HepG2 (cell line): ENCODE results near the gene PTGR2. TPM values are rescaled to one million over a fixed set of nuclear protein-coding genes. Genes with fewer than 3 reads are reported as not detected.

ENCODE experiments used
- ARID4A ChIP-seq: sonication (generic); formaldehyde crosslinking; IDR thresholded peaks from 2 replicates; pipeline ENCODE4 v1.5.0; 2020; ENCODE audit warnings: mild to moderate bottlenecking, missing genetic modification reagents, borderline replicate concordance
- EP300 ChIP-seq, 3 experiments: sonication (generic) in 1 of 3; formaldehyde crosslinking in 1 of 3; IDR thresholded peaks; 2 replicates each; pipeline versions ENCODE4 v1.5.1 to v1.6.1; 2011 to 2020; ENCODE audit warnings: low read depth in 2 of 3, low read length in 2 of 3, borderline replicate concordance in 1 of 3, improper control_type of control experiment in 1 of 3, mild to moderate bottlenecking in 1 of 3, missing genetic modification reagents in 1 of 3, moderate library complexity in 1 of 3
- KDM1A ChIP-seq: IDR thresholded peaks from 2 replicates; pipeline ENCODE4 v1.6.1; 2016; ENCODE audit warnings: missing compliant biosample characterization
- MEIS2 ChIP-seq: sonication (generic); formaldehyde crosslinking; IDR thresholded peaks from 2 replicates; pipeline ENCODE4 v1.9.0; 2021; ENCODE audit warnings: mild to moderate bottlenecking, missing genetic modification reagents
- PCBP1 ChIP-seq: fragments of 200-400 bp; formaldehyde crosslinking; IDR thresholded peaks from 2 replicates; pipeline ENCODE4 v1.6.1; 2017; ENCODE audit warnings: mild to moderate bottlenecking, low read depth, low read length, borderline replicate concordance
- PRDM15 ChIP-seq: sonication (generic); formaldehyde crosslinking; IDR thresholded peaks from 2 replicates; pipeline ENCODE4 v1.4.0; 2020; ENCODE audit warnings: missing genetic modification reagents
- RARG ChIP-seq: sonication (generic); formaldehyde crosslinking; IDR thresholded peaks from 2 replicates; pipeline ENCODE4 v1.4.0; 2020; ENCODE audit warnings: low read depth, mild to moderate bottlenecking, missing genetic modification reagents
- SNAPC2 ChIP-seq: sonication (generic); formaldehyde crosslinking; IDR thresholded peaks from 2 replicates; pipeline ENCODE4 v1.8.1; 2022; ENCODE audit warnings: mild to moderate bottlenecking, missing genetic modification reagents
- ZBTB7B ChIP-seq: sonication (generic); formaldehyde crosslinking; IDR thresholded peaks from 2 replicates; pipeline ENCODE4 v1.4.0; 2020; ENCODE audit warnings: missing genetic modification reagents
- ZNF101 ChIP-seq: sonication (generic); formaldehyde crosslinking; IDR thresholded peaks from 2 replicates; pipeline ENCODE4 v1.4.0; 2020; ENCODE audit warnings: mild to moderate bottlenecking, low read depth, missing genetic modification reagents, borderline replicate concordance
- ZNF230 ChIP-seq: sonication (generic); formaldehyde crosslinking; IDR thresholded peaks from 2 replicates; pipeline ENCODE4 v1.4.0; 2020; ENCODE audit warnings: mild to moderate bottlenecking, missing genetic modification reagents
- ZNF724P ChIP-seq: sonication (generic); formaldehyde crosslinking; IDR thresholded peaks from 2 replicates; pipeline ENCODE4 v1.8.0; 2022; ENCODE audit warnings: missing genetic modification reagents, borderline replicate concordance
- polyA plus RNA-seq, 8 experiments: library from polyadenylated mRNA; depleted of rRNA in 3 of 8; stranded (reverse) in 7 of 8; unstranded in 1 of 8; fragments of >200 nt; fragmentation: Illumina TruSeq in 4 of 8; extraction: Trizol in 4 of 8; gene quantifications; 2 replicates each; pipeline versions ENCODE4 v1.2.1 to v1.2.3, GENCODE V29; 2011 to 2016; ENCODE audit warnings: low read depth in 4 of 8, missing spikeins in 1 of 8, mixed read lengths in 1 of 8; ENCODE audit not compliant: insufficient read depth in 1 of 8
- total RNA-seq, 5 experiments: library from RNA; depleted of rRNA; stranded (reverse); fragments of >200 nt; fragmentation: Illumina TruSeq; extraction: Trizol; gene quantifications; 2 replicates each; pipeline ENCODE4 v1.2.3, GENCODE V29; 2016; ENCODE audit warnings: low read depth in 1 of 5
- TF ChIP-seq, protein P1 (sequence below): IDR thresholded peaks from 2 replicates; pipeline ENCODE4 v1.6.1; 2016; ENCODE audit warnings: low read depth, missing genetic modification reagents, missing compliant biosample characterization

PTGR2 gene
- total and polyA plus RNA-seq, 2 of the 13 experiments (the other 11 are each of a cell fraction or from before 2014, with no cell fraction given) = 3.0 to 4.3 TPM

- 0 out of 2 replicates have a peak, but pooled peaks have one; percentile 70 for TF ChIP-seq ZNF101 (CRISPR knock-in tag)
- no peak for TF ChIP-seq EP300 (IDR thresholded peaks at IDR 0.05; ENCODE audit: low read depth in 2 of 2, low read length in 2 of 2)
- no peak for TF ChIP-seq EP300 (CRISPR knock-in tag; IDR thresholded peaks at IDR 0.05; ENCODE audit: borderline replicate concordance)
- peak; percentile 90 for TF ChIP-seq MEIS2 (CRISPR knock-in tag)
- peak; percentile 35; the same call in 1 of the 2 replicates for TF ChIP-seq PRDM15
- TF ChIP-seq ZNF724P (CRISPR knock-in tag) = no peak
- TF ChIP-seq ZBTB7B (CRISPR knock-in tag) = peak; percentile 69; the same call in 1 of the 2 replicates
- TF ChIP-seq ARID4A = peak; percentile 96
- 0 out of 2 replicates have a peak, but pooled peaks have one; percentile 64 for TF ChIP-seq PCBP1
- no peak for TF ChIP-seq KDM1A
- peak; percentile 59; the same call in 1 of the 2 replicates for TF ChIP-seq SNAPC2 (CRISPR knock-in tag)
- TF ChIP-seq, protein P1, sequence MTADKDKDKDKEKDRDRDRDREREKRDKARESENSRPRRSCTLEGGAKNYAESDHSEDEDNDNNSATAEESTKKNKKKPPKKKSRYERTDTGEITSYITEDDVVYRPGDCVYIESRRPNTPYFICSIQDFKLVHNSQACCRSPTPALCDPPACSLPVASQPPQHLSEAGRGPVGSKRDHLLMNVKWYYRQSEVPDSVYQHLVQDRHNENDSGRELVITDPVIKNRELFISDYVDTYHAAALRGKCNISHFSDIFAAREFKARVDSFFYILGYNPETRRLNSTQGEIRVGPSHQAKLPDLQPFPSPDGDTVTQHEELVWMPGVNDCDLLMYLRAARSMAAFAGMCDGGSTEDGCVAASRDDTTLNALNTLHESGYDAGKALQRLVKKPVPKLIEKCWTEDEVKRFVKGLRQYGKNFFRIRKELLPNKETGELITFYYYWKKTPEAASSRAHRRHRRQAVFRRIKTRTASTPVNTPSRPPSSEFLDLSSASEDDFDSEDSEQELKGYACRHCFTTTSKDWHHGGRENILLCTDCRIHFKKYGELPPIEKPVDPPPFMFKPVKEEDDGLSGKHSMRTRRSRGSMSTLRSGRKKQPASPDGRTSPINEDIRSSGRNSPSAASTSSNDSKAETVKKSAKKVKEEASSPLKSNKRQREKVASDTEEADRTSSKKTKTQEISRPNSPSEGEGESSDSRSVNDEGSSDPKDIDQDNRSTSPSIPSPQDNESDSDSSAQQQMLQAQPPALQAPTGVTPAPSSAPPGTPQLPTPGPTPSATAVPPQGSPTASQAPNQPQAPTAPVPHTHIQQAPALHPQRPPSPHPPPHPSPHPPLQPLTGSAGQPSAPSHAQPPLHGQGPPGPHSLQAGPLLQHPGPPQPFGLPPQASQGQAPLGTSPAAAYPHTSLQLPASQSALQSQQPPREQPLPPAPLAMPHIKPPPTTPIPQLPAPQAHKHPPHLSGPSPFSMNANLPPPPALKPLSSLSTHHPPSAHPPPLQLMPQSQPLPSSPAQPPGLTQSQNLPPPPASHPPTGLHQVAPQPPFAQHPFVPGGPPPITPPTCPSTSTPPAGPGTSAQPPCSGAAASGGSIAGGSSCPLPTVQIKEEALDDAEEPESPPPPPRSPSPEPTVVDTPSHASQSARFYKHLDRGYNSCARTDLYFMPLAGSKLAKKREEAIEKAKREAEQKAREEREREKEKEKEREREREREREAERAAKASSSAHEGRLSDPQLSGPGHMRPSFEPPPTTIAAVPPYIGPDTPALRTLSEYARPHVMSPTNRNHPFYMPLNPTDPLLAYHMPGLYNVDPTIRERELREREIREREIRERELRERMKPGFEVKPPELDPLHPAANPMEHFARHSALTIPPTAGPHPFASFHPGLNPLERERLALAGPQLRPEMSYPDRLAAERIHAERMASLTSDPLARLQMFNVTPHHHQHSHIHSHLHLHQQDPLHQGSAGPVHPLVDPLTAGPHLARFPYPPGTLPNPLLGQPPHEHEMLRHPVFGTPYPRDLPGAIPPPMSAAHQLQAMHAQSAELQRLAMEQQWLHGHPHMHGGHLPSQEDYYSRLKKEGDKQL = peak; percentile 59; the same call in 1 of the 2 replicates
- no peak for TF ChIP-seq ZNF230 (CRISPR knock-in tag)
- no peak for TF ChIP-seq RARG
Observed at GRCh38 chr14:73886449-73887317, 35.1 kb downstream of the PTGR2 start, which contains the start of gene ZNF410 (continued).
